GM19193 (cell line): Measurements from ENCODE around the gene AK5.

Experiments
- POLR2A ChIP-seq: IDR thresholded peaks from 4 replicates; pipeline ENCODE4 v1.6.1; 2011; ENCODE audit not compliant: insufficient read depth, insufficient read length; ENCODE audit errors: extremely low read depth

Gene AK5

GRCh38 chr1:77465922-77466321 is 184.1 kb downstream of the AK5 start:
- no peak for TF ChIP-seq POLR2A

GRCh38 chr1:77467021-77467595 is 185.3 kb downstream of the AK5 start:
- no peak for TF ChIP-seq POLR2A

- TF ChIP-seq POLR2A: no peak
These were observed 185.9 kb downstream of the AK5 start for GRCh38 chr1:77467741-77468140.

GRCh38 chr1:77468257-77468948 is 186.6 kb downstream of the AK5 start:
- no peak for TF ChIP-seq POLR2A

GRCh38 chr1:77468949-77469710 is 187.3 kb downstream of the AK5 start:
- no peak for TF ChIP-seq POLR2A

GRCh38 chr1:77471691-77472090 is 189.9 kb downstream of the AK5 start:
- no peak for TF ChIP-seq POLR2A

- no peak for TF ChIP-seq POLR2A
These were observed 191.9 kb downstream of the AK5 start for GRCh38 chr1:77473690-77474089.

GRCh38 chr1:77475641-77476040 is 193.8 kb downstream of the AK5 start:
- no peak for TF ChIP-seq POLR2A

GRCh38 chr1:77476475-77476874 is 194.7 kb downstream of the AK5 start:
- no peak for TF ChIP-seq POLR2A

- no peak for TF ChIP-seq POLR2A
These were observed 202.5 kb downstream of the AK5 start for GRCh38 chr1:77484334-77484733.

GRCh38 chr1:77484926-77485325 is 203.1 kb downstream of the AK5 start:
- no peak for TF ChIP-seq POLR2A

- no peak for TF ChIP-seq POLR2A
These were observed 205.8 kb downstream of the AK5 start for GRCh38 chr1:77487631-77488030.

GRCh38 chr1:77489910-77490309 is 208.1 kb downstream of the AK5 start:
- TF ChIP-seq POLR2A: no peak

- no peak for TF ChIP-seq POLR2A
These were observed 212.2 kb downstream of the AK5 start for GRCh38 chr1:77494026-77494425.

- no peak for TF ChIP-seq POLR2A
These were observed 217.1 kb downstream of the AK5 start for GRCh38 chr1:77498918-77499317.

- TF ChIP-seq POLR2A: no peak
These were observed 217.6 kb downstream of the AK5 start for GRCh38 chr1:77499466-77499865.
